GM18909 (cell line): ENCODE results near the gene MCF2L2.
"Not testable (repeated sequence)": the region's sequence is repeated elsewhere in the genome, so short reads cannot be mapped to it uniquely, and the experiment has no call there.

Experiments
- ATAC-seq: cut with Tn5 transposase; IDR thresholded peaks from one replicate; pipeline ENCODE4 v1.9.1; 2021; ENCODE audit warnings: mild to moderate bottlenecking; ENCODE audit not compliant: unreplicated experiment, poor library complexity

The MCF2L2 gene

GRCh38 chr3:183377307-183377959 lies 51.0 kb downstream of the MCF2L2 start:
- ATAC-seq = peak; percentile 52

- ATAC-seq = no peak
These were observed 52.6 kb downstream of the MCF2L2 start for GRCh38 chr3:183375787-183376186.

GRCh38 chr3:183375337-183375736 lies 53.1 kb downstream of the MCF2L2 start:
- ATAC-seq = no peak

- no peak for ATAC-seq
These were observed 55.5 kb downstream of the MCF2L2 start for GRCh38 chr3:183372911-183373310.

- ATAC-seq = not testable (repeated sequence)
These were observed 56.8 kb downstream of the MCF2L2 start for GRCh38 chr3:183371600-183371968.

- no peak for ATAC-seq
These were observed 58.0 kb downstream of the MCF2L2 start for GRCh38 chr3:183370391-183370790.

GRCh38 chr3:183369627-183370026 lies 58.8 kb downstream of the MCF2L2 start:
- no peak for ATAC-seq

- ATAC-seq = no peak
These were observed 59.3 kb downstream of the MCF2L2 start for GRCh38 chr3:183369117-183369516.

GRCh38 chr3:183360971-183361624 lies 67.3 kb downstream of the MCF2L2 start:
- no peak for ATAC-seq

GRCh38 chr3:183359036-183359435 lies 69.4 kb downstream of the MCF2L2 start:
- ATAC-seq = no peak

GRCh38 chr3:183357564-183358079 lies 70.8 kb downstream of the MCF2L2 start:
- no peak for ATAC-seq

- no peak for ATAC-seq
These were observed 71.5 kb downstream of the MCF2L2 start for GRCh38 chr3:183356920-183357319.

GRCh38 chr3:183354874-183355273 lies 73.5 kb downstream of the MCF2L2 start:
- no peak for ATAC-seq

GRCh38 chr3:183354325-183354831 lies 74.0 kb downstream of the MCF2L2 start:
- no peak for ATAC-seq

- ATAC-seq = no peak
These were observed 75.0 kb downstream of the MCF2L2 start for GRCh38 chr3:183353421-183353820.

GRCh38 chr3:183350164-183350563 lies 78.3 kb downstream of the MCF2L2 start:
- no peak for ATAC-seq

- ATAC-seq = no peak
These were observed 78.8 kb downstream of the MCF2L2 start for GRCh38 chr3:183349421-183350157.

- ATAC-seq = no peak
These were observed 85.6 kb downstream of the MCF2L2 start for GRCh38 chr3:183342824-183343223.

- ATAC-seq = no peak
These were observed 86.7 kb downstream of the MCF2L2 start for GRCh38 chr3:183341545-183342288.

GRCh38 chr3:183340222-183340621 lies 88.2 kb downstream of the MCF2L2 start:
- ATAC-seq = no peak
